DMS79 (cell line): ENCODE measurements around the gene CES3.
"Not testable (repeated sequence)": the region's sequence is repeated elsewhere in the genome, so short reads cannot be mapped to it uniquely, and the experiment has no call there.

Source experiments
- DNase-seq: peaks from one replicate; lab custom pipeline; 2025; lab: John Stamatoyannopoulos, UW

Gene CES3

DNA sequence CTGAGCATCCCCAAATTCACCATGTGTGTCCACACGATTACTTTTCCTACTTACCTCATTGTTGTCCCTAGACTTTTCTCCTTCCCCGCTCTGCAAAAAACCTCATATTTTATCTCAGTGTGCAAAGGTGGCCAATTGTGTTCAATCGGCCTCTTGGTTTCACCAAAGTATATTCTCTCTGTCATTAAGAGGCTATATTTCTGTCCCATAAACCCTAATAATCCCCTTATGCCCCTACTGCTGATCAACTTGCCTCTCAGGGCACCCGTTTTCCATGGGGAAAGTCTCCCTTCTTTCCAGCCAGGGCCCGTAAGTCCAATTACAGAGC lies 14.1 kb upstream of the CES3 start:
- DNase-seq = no peak

DNA sequence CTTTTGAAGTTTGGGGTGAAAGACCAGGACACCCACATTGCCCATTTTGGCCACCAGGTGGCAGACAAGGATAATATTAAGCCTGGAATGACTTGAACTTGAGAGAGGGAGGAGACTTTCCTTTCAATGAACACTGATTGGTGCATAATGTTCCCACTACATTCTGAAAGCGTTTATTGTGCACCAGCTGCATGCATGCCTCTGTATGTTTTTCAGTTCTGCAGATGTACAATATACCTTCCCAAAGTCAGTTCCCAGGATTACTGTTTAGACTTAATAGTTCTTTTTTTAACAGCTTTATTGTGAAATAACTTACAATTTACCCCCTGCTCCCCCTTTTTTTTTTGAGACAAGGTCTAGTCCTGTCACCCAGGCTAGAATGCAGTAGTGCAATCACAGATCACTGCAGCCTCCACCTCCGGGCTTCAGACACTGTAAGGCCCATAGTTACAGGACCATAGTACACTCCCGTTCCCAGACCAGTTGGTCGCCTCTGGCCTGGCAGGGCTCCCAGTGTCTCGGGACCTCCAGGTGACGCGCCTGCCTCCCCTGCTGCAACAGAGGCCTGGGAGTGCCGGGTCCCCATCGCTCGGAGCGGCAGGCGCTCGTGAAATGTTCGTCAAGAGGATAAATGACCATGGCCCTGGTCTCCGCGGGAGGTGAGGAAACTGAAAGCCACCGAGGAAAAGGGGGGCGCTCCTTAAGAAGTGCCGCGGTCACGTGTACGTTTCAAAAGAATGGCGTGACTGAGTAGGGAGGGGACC lies 13.6 kb upstream of the CES3 start:
- peak; percentile 5 for DNase-seq

DNA sequence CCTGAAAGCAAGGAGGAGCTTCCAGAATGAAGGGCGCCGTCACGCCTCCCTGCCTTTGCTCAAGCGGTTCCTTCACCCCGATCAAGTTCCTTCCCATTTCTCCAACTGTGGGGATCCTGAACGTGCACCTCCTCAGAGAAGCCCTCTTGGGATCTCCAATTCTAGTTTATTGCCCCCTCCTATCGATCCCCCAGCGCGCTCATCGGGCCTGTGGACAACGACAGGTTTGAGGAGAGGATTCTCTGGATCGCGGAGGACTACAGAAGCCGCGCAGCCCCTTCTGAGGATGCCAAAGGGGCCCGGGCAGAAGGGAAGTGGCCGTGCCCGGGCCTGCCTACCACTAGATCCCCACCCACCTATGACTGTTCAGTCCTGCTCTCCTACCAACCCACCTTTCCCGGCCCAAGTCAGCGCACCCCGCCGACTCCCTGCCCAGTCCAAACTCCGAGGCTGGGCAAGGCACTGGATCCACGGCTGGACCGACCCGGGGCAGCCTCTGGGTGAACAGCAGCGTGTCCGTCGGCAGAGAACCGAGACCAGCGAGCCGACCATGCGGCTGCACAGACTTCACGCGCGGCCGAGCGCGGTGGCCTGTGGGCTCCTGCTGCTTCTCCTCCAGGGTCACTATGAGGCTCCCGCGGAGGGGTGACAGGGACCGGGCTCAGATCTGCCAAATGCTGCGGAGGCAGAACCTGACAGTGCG lies 12.8 kb upstream of the CES3 start:
- no peak for DNase-seq

DNA sequence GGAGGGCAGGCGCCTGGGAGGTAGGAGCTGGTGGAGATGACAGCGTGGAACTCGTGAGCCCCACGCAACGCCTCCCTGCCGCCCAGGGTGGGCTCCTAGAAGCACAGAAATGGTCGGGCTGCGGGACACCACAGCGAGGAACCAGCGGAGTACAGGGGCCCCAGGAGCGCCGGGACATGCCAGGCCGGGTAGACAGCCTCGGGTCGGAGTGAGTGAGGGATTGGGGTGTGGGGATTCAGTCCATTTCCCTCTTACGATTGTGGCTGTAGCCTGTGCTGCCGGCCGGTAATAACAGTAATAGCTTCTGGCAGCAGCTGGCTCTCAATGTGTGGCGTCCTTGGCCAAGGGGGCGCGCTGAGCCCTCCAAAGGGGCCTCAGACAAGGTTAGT lies 12.2 kb upstream of the CES3 start:
- DNase-seq = no peak

DNA sequence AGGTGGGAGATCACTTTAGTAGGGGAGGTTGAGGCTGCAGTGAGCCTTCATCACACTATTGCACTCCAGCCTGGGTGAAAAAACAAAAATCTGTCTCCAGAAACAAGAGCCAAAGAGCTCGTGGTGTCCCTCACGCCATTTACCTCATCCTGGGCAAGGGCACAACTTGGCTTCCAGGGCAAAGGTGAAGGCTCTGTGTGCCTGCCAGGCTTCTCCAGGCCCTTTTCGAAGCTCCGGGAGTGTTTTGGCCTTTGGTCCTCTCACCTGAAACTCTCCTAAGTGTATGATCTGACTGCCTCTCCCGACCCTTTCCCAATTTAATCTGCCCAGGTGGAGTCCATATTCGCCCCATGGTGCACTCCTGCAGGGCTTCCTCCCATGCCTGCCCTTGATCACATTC lies 11.6 kb upstream of the CES3 start:
- no peak for DNase-seq

DNA sequence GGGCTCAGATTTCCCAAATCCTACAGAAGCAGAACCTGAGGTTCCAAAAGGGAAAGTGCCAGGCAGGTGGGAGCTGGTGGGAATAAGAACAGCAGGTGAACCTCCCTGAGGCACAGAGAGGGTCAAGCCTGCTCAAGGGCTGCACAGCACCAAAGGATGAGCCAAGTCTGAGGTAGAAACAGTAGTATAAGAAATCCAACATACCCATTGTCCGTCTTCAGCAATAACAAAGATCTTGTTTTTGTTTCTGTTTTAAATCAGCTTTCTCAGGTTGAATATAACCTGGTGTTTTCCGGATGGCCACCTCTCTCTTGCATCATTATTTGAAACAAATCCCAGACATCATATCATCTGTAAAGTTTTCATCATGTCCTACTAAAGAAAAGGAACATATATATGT lies 10.6 kb upstream of the CES3 start:
- no peak for DNase-seq

DNA sequence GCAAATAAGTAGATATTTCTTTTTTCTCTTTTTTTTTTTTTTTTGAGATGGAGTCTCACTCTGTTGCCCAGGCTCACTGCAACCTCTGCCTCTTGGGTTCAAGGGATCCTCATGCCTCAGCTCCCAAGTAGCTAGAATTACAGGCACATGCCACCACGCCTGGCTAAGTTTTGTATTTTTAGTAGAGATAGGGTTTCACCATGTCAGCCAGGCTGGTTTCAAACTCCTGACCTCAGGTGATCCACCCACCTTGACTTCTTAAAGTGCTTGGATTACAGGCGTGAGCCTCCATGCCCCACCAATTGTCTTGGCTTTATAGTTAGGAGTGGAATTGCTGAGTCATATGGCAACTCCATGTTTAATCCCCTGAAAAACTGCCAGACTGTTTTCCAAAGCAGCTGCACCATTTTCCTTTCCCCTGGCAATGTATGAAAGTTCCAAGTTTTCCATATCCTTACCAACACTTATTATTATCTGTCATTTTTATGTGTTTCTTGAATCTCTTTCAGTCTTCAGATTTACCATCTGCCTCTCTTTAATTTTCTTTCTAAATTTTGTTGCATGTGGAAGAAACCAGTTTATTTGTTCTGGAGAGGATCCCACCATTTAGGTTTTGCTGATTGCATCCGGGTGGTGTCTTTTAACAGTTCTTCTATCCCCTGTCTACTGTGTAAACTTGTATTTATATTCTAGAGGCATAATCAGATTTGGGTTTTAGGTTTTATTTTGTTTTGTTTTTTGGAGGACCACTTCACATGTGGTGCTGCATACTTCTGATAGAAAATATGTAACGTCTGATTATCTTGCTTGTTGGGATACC lies 9.9 kb upstream of the CES3 start:
- no peak for DNase-seq

DNA sequence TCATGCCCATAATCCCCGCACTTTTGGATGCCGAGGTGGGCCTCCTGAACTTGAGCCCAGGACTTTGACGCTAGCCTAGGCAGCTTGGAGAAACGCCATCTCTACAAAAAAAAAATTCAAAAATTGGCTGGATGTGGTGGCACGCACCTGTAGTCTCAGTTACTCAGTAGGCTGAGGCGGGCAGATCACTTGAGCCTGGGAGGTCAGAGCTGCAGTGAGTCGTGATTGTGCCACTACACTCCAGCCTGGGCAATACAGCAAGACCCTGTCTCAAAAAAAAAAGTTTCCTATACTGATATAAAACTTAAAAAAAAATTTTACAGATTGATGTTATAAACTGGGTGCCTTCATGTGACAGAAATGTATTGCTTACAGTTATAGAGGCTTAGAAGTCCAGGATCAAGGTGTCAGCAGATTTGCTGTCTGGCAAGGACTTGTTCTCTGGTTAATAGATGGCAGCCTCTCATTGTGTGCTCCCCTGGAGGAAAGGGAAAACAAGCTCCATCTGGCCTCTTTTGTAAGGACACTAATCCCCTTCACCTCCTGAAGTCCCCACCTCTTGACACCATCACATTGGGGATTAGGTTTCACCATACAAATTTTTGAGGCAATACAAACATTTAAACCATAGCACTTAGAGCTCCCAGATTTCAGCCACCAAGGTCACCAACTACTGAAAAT lies 8.5 kb upstream of the CES3 start:
- no peak for DNase-seq

DNA sequence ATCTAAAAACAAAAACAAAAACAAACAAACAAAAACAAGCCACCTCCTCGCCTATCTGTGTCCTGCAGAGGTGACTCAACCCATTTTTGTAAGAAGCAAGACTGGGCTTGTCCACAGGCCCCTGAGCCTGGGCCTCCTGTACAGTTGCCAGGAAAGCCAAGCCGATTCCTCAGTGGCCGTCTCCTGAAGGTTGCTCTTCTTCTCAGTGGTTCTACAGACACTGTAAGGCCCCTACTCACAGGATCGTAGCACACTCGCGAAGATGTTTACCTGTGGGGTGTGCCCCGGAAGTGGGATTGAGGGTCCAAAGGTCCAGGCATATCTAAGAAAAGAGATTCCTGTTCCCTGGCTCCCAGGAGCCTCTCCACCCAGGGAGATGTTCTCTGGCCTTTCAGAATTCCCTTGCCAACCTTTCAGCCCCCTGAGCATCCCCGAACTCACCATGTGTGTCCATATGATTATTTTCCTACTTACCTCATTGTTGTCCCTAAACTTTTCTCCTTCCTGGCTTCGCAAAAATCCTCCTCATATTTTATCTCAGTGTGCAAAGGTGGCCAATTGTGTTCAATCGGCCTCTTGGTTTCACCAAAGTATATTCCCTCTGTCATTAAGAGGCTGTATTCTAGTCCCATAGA lies 7.5 kb upstream of the CES3 start:
- DNase-seq = no peak

DNA sequence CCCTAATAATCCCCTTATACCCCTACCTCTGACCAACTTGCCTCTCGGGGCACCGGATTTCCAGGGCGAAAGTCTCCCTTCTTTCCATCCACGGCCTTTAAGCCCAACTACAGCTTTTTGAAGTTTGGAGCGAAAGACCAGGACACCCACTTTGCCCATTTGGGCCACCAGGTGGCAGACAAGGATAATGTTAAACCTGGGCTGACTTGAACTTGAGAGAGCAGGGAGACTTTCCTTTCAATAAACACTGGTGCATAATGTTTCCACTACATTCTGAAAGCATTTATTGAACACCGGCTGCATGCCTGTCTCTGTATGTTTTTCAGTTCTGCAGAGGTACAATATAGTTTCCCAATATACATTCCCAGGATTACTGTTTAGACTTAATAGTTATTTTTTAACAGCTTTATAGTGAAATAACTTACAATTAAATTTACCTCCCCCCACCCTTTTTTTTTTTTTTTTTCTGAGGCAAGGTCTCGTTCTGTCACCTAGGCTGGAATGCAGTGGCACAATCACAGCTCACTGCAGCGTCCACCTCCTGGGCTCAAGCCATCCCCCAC lies 6.9 kb upstream of the CES3 start:
- no peak for DNase-seq

DNA sequence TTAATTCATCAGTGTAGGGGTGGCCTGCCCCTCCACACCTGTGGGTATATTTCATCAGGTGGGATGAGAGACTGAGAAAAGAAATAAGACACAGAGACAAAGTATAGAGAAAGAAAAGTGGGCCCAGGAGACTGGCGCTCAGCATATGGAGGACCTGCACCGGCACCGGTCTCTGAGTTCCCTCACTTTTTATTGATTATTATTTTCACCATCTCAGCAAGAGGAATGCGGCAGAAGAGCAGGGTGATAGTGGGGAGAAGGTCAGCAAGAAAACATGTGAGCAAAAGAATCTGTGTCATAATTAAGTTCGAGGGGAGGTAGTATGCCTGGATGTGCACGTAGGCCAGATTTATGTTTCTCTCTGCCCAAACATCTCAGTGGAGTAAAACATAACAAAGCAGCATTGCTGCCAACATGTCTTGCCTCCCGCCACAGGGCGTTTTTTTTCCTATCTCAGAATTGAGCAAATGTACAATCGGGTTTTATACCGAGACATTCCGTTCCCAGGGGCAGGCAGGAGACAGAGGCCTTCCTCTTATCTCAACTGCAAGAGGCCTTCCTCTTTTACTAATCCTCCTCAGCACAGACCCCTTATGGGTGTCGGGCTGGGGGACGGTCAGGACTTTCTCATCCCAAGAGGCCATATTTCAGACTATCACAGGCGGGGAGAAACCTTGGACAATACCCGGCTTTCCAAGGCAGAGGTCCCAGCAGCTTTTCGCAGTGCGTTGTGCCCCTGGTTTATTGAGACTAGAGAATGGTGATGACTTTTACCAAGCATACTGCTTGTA lies 5.5 kb upstream of the CES3 start:
- DNase-seq = not testable (repeated sequence)

DNA sequence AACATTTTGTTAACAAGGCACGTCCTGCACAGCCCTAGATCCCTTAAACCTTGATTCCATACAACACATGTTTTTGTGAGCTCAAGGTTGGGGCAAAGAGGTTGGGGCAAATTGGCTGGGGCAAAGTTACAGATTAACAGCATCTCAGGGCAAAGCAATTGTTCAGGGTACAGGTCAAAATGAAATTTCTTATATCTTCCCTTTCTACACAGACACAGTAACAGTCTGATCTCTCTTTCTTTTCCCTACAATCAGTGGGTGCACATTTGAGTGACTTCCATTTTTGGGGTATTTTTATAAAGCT lies 5.0 kb upstream of the CES3 start:
- DNase-seq = not testable (repeated sequence)

DNA sequence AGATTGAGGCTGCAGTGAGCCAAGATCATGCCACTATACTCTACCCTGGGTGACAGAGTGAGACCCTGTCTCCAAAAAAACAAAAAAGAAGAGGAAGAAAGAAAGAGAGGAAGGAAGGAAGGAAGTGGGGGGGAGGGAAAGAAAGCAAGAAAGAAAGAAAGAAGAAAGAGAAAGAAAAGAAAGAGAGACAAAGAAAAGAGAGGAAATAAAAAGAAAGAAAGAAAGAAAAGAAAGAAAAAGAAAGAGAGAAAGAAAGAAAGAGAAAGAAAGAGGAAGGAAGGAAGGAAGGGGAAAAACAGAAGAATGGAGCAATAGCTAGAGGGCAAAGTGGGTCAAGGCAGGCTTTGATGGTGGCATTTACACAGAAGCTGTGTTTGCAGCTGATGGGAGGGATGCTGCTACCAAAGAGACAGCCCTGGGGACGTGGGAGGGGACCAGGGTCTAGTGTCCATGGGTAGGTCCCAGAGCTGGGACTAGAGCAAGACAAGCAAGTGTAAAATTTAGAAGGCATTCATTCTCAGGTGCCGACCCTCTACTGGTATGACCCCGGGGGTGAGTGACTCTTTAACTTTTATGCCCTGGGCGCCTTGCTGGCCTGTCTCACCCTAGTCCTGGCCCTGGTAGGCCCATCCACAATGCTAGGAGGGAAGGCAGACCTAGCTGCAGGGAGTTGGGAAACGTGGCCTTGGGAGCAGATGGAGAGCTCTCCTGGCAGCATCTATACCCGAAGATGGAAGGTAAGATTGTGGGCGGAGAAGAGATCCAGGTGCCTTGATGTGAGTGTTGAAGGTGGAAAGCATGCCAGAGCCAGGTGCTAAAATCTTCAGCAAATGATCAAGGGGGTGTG lies 2.0 kb upstream of the CES3 start:
- no peak for DNase-seq

DNA sequence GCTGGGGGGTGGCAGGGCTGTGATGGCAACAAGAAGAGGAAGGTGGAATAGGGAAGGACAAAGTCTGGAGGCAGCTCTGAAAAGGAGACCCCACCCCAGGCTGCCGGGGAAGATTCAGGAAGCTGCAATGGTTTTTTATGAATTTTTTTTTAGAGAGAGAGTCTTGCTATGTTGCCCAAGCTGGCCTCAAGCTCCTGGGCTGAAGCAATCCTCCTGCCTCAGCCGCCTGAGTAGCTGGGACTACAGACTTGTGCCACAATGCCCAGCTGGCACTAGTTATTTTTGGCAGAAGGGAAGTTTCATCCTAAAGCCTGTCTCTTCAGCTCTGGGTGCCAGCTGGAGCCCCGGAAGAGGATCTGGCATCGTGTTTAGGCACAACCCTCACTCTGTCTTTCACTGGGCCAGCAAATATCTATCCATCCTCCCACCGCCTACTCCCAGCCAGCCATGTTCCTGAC lies 1.3 kb upstream of the CES3 start:
- DNase-seq = no peak

DNA sequence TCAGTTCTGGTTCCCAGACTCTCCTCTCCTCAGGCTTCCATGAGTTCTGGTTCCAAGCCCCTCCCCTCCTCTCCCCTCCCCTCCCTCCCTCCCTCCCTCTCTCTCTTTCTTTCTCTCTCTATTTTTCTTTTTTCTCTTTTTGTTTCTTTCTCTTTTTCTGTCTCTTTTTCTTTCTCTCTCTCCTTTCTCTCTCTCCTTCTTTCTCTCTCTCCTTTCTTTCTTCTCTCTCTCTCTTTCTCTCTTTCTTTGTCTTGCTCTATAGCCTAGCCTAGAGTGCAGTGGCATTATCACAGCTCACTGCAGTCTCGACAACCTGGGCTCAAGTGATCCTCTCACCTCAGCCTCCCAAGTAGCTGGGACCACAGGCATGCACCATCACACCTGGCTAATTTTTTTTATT lies 796 bp upstream of the CES3 start:
- no peak for DNase-seq

DNA sequence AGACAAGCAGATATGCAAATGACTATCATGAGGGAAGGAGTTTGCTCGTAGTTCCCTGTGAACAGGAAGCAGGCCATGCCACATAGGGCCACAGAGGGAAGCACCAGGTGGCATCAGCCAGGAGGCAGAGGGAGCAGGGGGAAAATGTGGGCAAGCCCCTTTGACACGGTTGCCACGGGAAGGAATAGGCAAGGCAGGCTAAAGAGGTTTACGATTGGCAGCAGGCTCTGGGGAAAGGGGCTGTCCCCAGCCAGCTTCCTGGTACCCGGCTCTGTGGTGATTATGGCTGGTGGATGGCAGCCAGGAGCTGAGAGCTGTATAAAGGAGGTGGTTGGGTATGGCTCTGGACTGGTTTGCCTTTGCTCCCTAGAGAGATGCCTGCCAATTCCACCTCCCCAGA lies 848 bp downstream of the CES3 start:
- DNase-seq = no peak

DNA sequence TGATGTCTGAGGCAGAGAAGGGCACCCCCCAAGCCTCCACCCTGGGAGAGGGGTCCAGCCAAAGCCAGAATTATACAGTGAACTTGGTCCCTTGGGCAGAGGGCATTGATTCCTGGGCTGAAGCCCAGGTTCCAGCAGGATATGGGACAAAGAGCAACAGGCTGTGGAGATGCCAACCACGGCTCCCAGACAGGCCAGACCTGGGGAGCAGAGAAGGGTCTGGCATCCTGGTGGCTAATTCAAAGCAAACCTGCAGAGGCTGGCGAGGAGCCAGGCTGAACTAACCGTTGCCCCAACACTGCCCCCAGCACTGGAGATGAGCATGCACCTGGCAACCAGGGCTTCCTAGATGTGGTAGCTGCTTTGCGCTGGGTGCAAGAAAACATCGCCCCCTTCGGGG lies 3.0 kb downstream of the CES3 start:
- no peak for DNase-seq

DNA sequence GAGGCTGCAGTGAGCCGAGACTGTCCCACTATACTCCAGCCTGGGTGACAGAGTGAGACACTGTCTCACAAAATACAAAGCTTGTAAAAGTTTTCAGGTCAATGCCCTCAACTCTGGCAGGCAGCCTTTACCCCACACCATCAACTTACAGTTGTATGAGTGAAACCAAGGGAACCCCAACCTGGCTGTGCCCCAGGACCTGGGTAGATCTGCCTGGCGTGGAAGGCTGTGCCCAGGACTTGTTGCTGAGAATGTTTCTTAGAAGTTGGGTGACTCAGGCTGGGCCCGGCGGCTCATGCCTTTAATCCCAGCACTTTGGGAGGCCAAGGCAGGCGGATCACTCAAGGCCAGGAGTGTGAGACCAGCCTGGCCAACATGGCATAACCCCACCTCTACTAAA lies 7.8 kb downstream of the CES3 start:
- DNase-seq = no peak

DNA sequence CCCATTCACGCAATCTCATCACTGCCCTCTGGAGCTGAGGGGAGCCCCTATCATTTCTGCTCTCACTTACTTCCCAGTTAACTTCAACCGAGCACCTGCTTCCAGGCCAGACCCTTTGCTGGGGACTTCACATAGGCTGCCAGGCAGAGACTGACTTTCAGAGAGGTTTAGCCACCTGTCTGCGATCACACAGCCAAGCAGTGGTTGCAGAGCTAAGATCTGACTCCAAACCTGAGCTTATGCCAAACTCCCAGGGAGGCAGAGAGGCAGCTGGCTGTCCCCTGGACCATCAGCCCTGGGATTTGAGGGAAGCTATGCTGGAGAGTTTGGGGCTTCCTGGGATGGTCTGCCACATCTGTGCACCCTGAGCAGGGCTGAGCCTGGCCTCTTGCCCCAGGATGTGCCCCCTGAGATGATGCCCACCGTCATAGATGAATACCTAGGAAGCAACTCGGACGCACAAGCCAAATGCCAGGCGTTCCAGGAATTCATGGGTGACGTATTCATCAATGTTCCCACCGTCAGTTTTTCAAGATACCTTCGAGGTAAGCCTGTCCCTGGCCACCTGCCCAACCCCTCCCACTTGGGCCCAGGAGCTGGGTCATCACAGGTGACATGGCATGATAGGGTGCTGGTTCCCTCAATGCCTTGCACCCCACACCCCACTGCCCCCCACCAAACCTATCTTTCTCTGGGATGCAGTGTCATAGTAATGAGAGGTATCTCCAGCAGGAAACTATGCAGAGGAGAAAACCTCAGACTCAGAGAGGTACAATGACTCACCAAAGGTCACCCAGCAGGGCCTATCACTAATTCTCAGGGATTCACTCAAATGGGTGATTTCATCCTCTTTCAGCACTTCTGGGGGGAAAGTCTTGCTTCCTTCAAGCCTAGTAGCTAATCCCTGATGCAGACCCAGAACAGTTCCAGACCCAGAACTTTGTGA lies 10.0 kb downstream of the CES3 start:
- no peak for DNase-seq
